Activated naive CD8-positive, alpha-beta T cell treated with anti-CD3 and anti-CD28 coated beads, Interleukin-2, amount 50 U/mL, for 24 hours (primary cell): ENCODE measurements around the gene LIPA.

Experiments used
- ATAC-seq: fragments of 150-1000 bp; cut with Tn5 transposase; one replicate; pipeline ENCODE4 v1.10.0; 2021
- DNase-seq: peaks from one replicate; pipeline ENCODE4 v3.0.0; 2021
- H3K27ac Mint-ChIP-seq: one replicate; pipeline ENCODE4 v1.8.0; 2021; ENCODE audit warnings: mild to moderate bottlenecking, mixed read lengths
- H3K27me3 Mint-ChIP-seq: one replicate; pipeline ENCODE4 v1.8.0; 2021; ENCODE audit warnings: mixed read lengths
- H3K36me3 Mint-ChIP-seq: one replicate; pipeline ENCODE4 v1.8.0; 2021; ENCODE audit warnings: low read depth, mixed read lengths
- H3K4me1 Mint-ChIP-seq: one replicate; pipeline ENCODE4 v1.8.0; 2021; ENCODE audit warnings: mixed read lengths
- H3K4me3 Mint-ChIP-seq: one replicate; pipeline ENCODE4 v1.8.0; 2021; ENCODE audit warnings: mild to moderate bottlenecking, moderate library complexity, mixed read lengths
- H3K9me3 Mint-ChIP-seq: one replicate; pipeline ENCODE4 v1.8.0; 2021; ENCODE audit warnings: mixed read lengths

LIPA gene

GRCh38 chr10:89238956-89239644 is 12.5 kb downstream of the LIPA start:
- Mint-ChIP-seq H3K4me1 (peaks cover 5% of the 10 kb centered on the region), H3K36me3 (peaks cover 7% of the 10 kb centered on the region), H3K9me3 (no peaks in the 10 kb centered on the region), H3K27me3 (no peaks in the 10 kb centered on the region), H3K4me3 (no peak overlapping the region), H3K27ac (no peak overlapping the region)
- ATAC-seq = no peak
- no peak for DNase-seq

- Mint-ChIP-seq H3K27me3 (no peaks in the 10 kb centered on the region), H3K9me3 (no peaks in the 10 kb centered on the region), H3K27ac (no peak overlapping the region), H3K4me3 (no peak overlapping the region), H3K36me3 (peaks cover 7% of the 10 kb centered on the region), H3K4me1 (peaks cover 2% of the 10 kb centered on the region)
- ATAC-seq (no peak), DNase-seq (no peak)
Observed at GRCh38 chr10:89237849-89238248, 13.7 kb downstream of the LIPA start.

DNA sequence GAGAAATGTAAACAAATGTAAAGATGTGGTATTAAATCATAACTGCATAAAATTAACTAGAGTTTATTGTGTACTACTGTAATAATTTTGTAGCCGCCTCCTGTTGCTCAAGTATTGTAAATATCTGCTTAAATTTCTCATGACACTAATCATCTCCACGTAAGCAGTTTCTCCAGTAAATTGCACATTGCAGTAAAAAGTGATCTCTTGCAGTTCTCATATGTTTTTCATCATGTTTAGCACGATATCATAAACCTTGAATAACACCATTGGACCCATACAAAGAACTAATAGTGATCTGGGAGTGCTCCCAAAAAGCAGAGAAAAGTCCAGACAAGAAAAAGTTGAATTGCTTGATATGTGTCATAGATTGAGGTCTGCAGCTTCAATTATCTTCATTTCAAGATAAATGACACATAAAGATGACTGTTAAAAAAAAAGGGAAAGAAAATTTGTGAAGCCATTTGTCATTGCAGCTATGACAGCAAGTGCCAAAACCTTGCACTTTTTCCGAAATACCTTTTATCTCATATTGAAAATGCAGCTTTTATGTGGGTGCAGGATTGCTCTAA is 15.3 kb downstream of the LIPA start:
- H3K4me3 Mint-ChIP-seq = no peak overlapping the region
- H3K9me3 Mint-ChIP-seq = no peaks in the 10 kb centered on the region
- no peaks in the 10 kb centered on the region for H3K27me3 Mint-ChIP-seq
- H3K27ac Mint-ChIP-seq = no peak overlapping the region
- no peaks in the 10 kb centered on the region for H3K4me1 Mint-ChIP-seq
- ATAC-seq (no peak), DNase-seq (no peak)
- H3K36me3 Mint-ChIP-seq = peaks cover 13% of the 10 kb centered on the region

- Mint-ChIP-seq H3K4me3 (no peak overlapping the region), H3K9me3 (no peaks in the 10 kb centered on the region), H3K36me3 (peaks cover 13% of the 10 kb centered on the region), H3K27ac (no peak overlapping the region), H3K27me3 (no peaks in the 10 kb centered on the region), H3K4me1 (no peaks in the 10 kb centered on the region)
- DNase-seq (no peak), ATAC-seq (no peak)
Observed at GRCh38 chr10:89235073-89235798, 16.3 kb downstream of the LIPA start.

GRCh38 chr10:89233033-89233432 is 18.5 kb downstream of the LIPA start:
- Mint-ChIP-seq H3K4me1 (peaks cover 2% of the 10 kb centered on the region), H3K9me3 (no peaks in the 10 kb centered on the region), H3K27ac (no peak overlapping the region), H3K27me3 (no peaks in the 10 kb centered on the region), H3K36me3 (peaks cover 12% of the 10 kb centered on the region), H3K4me3 (no peak overlapping the region)
- ATAC-seq = no peak
- DNase-seq = no peak

GRCh38 chr10:89228962-89229361 is 22.6 kb downstream of the LIPA start:
- Mint-ChIP-seq H3K9me3 (peaks cover 3% of the 10 kb centered on the region), H3K27me3 (no peaks in the 10 kb centered on the region), H3K4me3 (no peak overlapping the region), H3K4me1 (peaks cover 15% of the 10 kb centered on the region), H3K36me3 (peaks cover 20% of the 10 kb centered on the region), H3K27ac (no peak overlapping the region)
- no peak for ATAC-seq
- no peak for DNase-seq

- no peak overlapping the region for H3K27ac Mint-ChIP-seq
- H3K27me3 Mint-ChIP-seq = no peaks in the 10 kb centered on the region
- peaks cover 27% of the 10 kb centered on the region for H3K36me3 Mint-ChIP-seq
- H3K9me3 Mint-ChIP-seq = peaks cover 3% of the 10 kb centered on the region
- ATAC-seq (no peak), DNase-seq (no peak)
- no peak overlapping the region for H3K4me3 Mint-ChIP-seq
- peaks cover 15% of the 10 kb centered on the region for H3K4me1 Mint-ChIP-seq
Observed at GRCh38 chr10:89228146-89228545, 23.4 kb downstream of the LIPA start.

DNA sequence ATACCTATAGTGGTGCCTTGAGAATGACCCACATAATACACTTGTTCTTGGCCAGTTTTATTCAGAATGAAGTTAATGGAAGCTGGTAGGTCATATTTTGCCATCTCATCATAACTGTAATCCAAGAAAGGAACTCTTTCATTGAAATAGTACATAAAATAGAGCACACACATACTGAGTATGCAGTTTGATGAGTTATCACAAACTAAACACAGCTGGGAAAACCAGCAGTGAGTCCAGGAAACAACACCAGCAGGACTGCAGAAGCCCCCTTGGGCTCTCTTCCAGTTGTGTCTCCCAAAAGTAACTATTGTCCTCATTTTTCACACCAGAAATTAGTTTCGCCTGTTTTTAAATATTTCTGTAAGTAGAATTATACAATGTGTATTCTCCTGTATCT is 24.7 kb downstream of the LIPA start:
- H3K4me1 Mint-ChIP-seq = peaks cover 15% of the 10 kb centered on the region
- no peak overlapping the region for H3K4me3 Mint-ChIP-seq
- H3K27me3 Mint-ChIP-seq = no peaks in the 10 kb centered on the region
- H3K36me3 Mint-ChIP-seq = peaks cover 26% of the 10 kb centered on the region
- DNase-seq (no peak), ATAC-seq (no peak)
- no peak overlapping the region for H3K27ac Mint-ChIP-seq
- H3K9me3 Mint-ChIP-seq = peaks cover 3% of the 10 kb centered on the region

DNA sequence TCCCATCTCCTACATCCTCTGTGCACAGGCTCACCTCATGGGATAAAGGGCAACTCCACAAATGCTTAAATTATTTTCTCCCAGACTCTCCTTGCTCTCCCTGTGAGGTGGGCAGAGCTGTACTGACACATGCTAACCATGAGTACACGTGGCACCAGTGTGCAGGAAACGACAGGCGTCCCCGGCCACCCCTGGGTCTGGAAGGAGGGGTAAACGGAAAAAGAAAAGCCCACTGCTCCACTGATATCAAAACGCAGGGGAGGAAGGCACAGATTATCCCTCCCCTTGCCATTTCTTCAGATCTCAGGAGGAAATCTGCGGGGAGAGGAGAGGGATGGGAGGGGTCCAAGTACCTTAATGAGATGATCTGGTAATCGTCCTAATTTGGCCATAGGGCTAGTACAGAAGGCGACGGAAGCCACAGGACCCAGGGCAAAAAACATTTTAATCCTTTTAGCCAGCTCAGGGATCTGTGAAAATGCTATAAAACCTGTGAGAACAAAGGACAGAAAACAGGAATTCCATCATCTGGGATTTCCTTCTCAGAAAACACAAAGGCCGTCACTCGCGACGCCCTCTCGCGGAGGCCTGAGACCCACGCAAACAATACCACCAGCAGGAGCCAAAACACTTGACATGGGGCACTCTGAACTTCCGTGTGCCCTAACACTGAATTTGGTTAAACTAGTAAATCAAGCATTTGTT is 26.7 kb downstream of the LIPA start:
- H3K27me3 Mint-ChIP-seq = no peaks in the 10 kb centered on the region
- peak; percentile 8 for DNase-seq
- H3K9me3 Mint-ChIP-seq = peaks cover 3% of the 10 kb centered on the region
- peaks cover 15% of the 10 kb centered on the region for H3K4me1 Mint-ChIP-seq
- peak overlapping the region; percentile 16 for H3K4me3 Mint-ChIP-seq
- H3K27ac Mint-ChIP-seq = peak overlapping the region; percentile 29
- peak; percentile 28 for ATAC-seq
- peaks cover 23% of the 10 kb centered on the region for H3K36me3 Mint-ChIP-seq

DNA sequence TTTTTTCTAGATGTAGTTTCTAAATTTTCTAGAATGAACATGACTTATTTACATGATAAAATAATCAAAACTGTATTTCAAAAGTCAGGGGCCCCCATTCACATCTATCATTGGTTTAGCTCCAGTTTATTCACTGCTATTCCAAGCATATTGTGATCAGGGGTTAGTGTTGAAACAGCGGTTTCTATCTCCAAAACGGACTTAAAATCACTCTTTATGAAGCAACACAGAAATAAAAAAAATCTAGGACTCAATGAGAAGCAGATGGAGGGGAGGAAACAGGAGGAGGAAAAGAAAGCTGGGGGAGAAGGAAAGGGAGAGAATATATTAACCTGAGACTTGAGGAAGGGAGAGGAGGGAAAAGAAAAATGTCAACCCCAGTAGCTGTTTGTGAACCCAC is 29.7 kb downstream of the LIPA start:
- ATAC-seq = no peak
- Mint-ChIP-seq H3K9me3 (peaks cover 3% of the 10 kb centered on the region), H3K36me3 (peaks cover 17% of the 10 kb centered on the region), H3K27ac (no peak overlapping the region), H3K27me3 (no peaks in the 10 kb centered on the region), H3K4me3 (no peak overlapping the region), H3K4me1 (peaks cover 20% of the 10 kb centered on the region)
- DNase-seq = no peak

DNA sequence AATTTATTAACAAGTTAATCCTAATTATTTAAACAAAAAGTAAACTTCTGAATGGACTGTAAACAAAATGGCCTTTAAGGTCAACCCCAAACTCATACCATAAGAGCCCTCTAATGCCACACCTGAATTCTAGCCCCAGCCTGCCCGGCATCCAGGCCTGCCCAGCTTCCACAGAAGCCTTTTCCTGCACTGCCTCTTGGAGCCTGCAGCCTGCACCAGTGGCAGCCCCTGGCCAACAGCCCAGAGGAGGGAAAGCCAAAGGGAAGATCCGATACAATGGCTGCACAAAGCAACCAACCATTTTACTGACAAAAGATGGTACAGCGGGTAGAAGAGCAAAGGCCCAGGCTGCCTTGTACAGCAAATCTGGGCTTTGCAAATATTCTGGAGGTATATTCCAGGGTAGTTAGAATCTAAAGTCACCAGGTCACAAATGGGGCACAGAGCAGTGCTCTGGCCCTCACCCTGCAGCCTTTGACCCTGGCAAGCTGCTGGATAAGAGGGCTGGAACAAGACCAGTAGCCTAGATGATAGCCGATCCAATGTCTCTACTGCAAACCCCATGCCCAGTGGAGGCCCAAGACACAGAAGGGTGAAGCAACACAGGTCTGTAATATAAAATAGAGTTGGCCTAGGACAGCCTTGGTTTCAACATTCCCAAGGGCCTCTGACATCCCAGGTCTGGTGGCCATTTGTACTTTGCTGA is 31.9 kb downstream of the LIPA start:
- Mint-ChIP-seq H3K4me3 (no peak overlapping the region), H3K27me3 (no peaks in the 10 kb centered on the region), H3K4me1 (peaks cover 9% of the 10 kb centered on the region), H3K27ac (no peak overlapping the region), H3K9me3 (no peaks in the 10 kb centered on the region), H3K36me3 (peaks cover 10% of the 10 kb centered on the region)
- no peak for DNase-seq
- ATAC-seq = no peak

DNA sequence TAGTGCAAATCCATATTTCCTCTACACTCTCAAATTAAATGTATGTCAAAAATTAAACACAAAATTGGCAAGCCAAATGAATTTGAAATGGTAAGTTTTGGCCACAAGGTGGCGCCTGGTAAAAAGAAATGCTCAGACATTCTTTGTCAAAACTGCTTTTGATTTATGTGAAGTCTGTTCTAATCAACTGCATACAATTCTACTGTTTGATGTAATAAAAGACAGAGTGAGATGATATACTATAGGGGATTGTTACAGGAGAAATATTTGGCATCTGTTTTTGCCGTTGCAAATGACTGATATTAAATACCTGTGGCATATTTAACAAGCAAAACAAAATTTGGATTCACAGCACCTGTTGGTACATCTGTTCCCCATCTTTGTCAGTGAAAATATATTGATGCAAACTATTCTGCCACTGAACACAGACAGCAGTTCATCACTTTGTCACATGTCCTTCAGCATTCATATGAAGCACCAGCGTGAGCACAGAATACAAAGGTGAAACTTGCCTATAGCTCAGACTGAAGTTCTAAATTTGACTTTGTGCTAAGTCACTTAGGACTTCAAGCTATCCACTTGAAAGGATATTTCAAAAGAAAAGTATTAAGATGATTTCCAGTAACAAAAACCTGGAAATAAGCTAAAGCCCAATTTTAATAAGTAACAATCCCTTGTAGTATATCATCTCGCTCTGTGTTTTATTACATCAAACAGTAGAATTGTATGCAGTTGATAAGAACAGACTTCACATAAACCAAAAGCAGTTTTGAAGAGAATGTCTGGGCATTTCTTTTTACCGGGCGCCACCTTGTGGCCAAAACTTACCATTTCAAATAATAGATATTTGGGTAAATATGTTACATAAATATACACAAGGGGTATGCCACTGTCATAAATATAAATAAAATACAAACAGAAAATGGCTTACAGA is 34.3 kb downstream of the LIPA start:
- Mint-ChIP-seq H3K27ac (no peak overlapping the region), H3K27me3 (no peaks in the 10 kb centered on the region), H3K36me3 (peaks cover 2% of the 10 kb centered on the region), H3K4me3 (no peak overlapping the region), H3K4me1 (peaks cover 12% of the 10 kb centered on the region), H3K9me3 (no peaks in the 10 kb centered on the region)
- DNase-seq (peak; percentile 66), ATAC-seq (no peak)

DNA sequence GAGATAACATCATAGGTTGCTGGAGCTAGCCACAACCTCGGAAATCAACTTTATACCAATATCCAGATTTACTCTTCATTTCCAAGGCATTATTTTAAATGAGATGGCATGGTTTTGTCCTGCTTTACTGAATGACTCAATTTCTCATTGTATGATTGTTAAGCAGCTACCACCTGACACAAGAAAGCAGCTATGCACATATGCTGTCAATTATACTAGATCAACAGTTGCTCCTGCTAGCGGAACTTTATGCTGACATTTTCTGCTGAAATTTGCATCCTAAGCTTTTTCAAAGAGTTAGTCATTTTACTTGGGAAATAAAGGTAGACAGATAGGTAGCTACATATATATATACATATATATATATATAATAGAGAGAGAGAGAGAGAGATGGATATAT is 35.5 kb downstream of the LIPA start:
- Mint-ChIP-seq H3K36me3 (no peaks in the 10 kb centered on the region), H3K27me3 (peaks cover 3% of the 10 kb centered on the region), H3K4me3 (no peak overlapping the region), H3K27ac (no peak overlapping the region), H3K9me3 (no peaks in the 10 kb centered on the region), H3K4me1 (peaks cover 16% of the 10 kb centered on the region)
- no peak for ATAC-seq
- no peak for DNase-seq
